Stimulated activated CD8-positive, alpha-beta memory T cell treated with anti-CD3 and anti-CD28 coated beads, Interleukin-7, amount 100 ng/mL, for 1 hour (primary cell): ENCODE data around the gene ADSS1.
"Not testable (repeated sequence)": the region's sequence is repeated elsewhere in the genome, so short reads cannot be mapped to it uniquely, and the experiment has no call there.

Experiments
- DNase-seq, 2 donors: peaks; one replicate each; pipeline ENCODE4 v3.0.0-alpha.2; 2020; ENCODE audit warnings: low read depth in 2 of 2

Gene ADSS1

GRCh38 chr14:104750056-104750752 is 26.2 kb downstream of the ADSS1 start:
- DNase-seq = no peak

DNA sequence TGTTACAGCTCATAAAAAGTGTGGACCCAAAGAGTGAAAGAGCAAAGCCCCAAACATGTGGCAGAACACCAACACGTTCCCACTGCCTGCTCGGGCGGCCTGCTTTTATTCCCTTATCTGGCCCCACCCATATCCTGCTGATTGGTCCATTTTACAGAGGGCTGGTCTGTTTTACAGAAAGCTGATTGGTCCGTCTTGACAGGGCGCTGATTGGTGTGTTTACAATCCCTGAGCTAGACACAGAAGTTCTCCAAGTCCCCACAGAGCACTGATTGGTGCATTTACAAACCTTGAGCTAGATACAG is 26.7 kb downstream of the ADSS1 start:
- DNase-seq = not testable (repeated sequence)

- DNase-seq = no peak
Measured at GRCh38 chr14:104751539-104752422, 27.8 kb downstream of the ADSS1 start.

GRCh38 chr14:104752423-104752734 is 28.4 kb downstream of the ADSS1 start:
- DNase-seq = no peak

DNA sequence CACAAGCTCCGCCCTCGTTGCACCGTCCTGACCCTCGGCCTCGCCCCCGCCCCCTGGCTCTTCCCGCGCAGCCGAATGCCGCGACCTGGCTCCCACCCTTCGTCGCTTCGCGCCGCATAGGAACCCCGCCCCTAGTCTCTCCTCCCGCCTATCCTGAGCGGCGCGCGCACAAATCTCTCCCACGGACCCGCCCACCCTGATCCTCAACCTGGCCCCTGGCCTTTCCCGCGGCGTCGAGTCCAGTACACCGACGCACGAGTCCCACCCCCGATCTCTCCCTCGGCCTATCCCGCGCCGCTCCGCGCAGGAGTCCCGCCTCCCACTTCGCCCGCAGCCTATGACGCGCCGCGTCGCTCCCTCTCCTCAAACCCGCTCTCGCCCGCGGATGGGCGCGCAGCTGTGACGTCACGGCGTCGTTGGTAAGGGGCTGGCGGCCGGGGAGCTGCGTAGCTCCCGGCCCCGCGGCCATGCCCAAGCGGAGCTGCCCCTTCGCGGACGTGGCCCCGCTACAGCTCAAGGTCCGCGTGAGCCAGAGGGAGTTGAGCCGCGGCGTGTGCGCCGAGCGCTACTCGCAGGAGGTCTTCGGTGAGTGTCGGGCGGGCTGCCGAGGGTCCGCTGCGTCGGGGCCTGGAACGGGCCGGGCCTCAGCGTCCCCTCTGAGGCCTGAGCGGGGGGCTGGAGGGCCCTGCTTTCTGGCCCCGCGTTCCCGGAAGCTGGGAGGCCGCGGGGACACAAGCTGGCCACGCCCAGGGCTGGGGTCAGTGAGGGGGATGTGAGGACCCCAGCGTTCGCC is 28.9 kb downstream of the ADSS1 start, which contains the start of gene SIVA1:
Gene SIVA1, plus strand, starts transcription at position 413 of the 793 bp plus-strand sequence. Its CDS starts 55 bp downstream, at position 468.
- DNase-seq = peak; percentile 99

DNA sequence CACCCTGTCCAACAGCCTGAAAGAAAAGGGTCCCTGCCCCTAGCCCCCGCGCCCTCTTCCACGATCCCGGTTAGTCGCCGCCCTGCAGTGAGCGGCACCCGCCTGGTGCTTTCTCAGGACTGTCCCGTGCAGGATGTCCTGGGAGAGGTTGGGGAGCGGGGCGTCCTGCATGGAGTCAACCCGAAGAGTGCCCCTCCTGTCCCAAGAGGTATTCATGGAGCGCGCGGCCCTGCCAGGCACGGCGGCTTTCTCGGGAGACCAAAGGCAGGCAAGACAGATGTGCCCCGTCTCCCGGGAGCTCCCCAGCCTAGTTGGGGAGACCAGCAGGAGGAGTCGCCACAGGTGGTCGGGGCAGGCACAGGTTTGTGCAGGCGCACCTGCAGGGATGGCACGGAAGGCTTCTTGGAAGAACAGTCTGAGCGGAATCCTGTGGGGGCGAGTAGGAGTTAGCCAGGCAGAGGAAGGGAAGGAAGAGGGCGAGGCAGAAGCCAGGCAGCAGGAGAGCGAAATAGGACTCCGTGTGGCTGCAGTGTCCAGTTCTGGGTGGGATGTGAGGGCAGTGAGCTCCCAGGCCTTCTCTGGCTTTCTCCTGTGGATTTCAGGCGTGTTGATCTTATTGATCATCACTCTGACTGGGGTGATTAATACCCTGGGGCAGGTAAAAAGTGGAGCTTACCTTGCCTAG is 29.6 kb downstream of the ADSS1 start:
- DNase-seq = no peak

DNA sequence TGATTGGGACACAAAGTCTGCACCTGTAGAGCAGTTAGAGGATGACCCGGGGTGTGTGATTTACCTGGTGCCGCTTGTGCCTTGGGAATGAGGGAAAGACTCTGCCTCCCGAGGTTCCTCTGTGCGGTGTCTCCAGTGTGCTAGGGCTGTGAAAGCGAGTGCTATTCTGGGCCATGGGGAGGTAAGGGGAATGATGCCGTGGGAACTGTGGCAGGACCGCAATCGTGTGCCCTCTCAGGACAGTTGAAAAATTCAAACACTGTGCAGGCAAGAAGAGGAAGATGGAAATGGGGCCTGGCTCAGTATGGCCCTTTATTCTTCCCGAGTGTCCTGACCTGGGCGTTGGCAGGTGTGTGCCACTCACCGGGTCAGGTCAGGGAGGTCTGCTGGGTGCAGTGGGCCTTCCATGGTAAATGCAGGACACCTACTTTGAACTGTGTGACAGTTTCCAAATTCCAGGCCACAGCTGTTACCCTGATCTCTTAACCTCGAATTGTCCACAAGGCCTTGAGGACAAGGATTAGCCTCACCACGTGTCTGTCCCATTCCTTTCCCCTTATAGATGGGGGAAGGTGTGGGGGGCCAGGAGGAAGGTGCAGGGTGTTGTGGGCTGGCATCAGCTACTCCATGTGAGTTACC is 30.3 kb downstream of the ADSS1 start:
- no peak for DNase-seq

DNA sequence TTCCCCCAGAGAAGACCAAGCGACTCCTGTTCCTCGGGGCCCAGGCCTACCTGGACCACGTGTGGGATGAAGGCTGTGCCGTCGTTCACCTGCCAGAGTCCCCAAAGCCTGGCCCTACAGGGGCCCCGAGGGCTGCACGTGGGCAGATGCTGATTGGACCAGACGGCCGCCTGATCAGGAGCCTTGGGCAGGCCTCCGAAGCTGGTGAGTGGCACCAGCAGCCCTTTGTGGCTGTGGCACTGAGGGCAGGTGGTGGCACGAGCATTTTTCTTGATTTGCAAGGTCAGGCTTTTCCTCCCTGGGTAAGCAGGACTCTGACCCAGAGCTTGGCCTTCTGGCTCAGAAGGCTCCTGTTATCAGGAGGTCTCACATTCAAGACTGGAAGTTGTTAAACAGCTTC is 31.6 kb downstream of the ADSS1 start:
- no peak for DNase-seq

GRCh38 chr14:104756477-104757237 is 32.6 kb downstream of the ADSS1 start:
- no peak for DNase-seq

DNA sequence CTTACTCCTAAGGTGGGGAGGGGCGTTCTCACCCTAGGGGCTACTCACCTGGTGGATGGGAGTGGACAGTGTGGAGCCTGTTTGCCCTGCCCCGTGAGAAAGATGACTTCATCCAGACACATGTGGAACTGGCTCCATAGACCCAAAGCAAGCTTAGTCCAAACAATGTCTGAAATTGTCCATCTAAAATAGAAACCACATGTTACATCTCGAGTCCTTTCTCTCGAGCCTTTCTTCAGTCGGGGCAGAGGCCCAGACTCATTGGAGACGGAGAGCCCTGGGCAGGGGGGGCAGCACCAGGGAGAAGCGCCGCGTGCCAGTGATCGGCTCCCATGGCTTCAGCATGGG is 33.2 kb downstream of the ADSS1 start:
- DNase-seq = no peak

GRCh38 chr14:104757681-104758392 is 33.8 kb downstream of the ADSS1 start:
- DNase-seq = no peak

DNA sequence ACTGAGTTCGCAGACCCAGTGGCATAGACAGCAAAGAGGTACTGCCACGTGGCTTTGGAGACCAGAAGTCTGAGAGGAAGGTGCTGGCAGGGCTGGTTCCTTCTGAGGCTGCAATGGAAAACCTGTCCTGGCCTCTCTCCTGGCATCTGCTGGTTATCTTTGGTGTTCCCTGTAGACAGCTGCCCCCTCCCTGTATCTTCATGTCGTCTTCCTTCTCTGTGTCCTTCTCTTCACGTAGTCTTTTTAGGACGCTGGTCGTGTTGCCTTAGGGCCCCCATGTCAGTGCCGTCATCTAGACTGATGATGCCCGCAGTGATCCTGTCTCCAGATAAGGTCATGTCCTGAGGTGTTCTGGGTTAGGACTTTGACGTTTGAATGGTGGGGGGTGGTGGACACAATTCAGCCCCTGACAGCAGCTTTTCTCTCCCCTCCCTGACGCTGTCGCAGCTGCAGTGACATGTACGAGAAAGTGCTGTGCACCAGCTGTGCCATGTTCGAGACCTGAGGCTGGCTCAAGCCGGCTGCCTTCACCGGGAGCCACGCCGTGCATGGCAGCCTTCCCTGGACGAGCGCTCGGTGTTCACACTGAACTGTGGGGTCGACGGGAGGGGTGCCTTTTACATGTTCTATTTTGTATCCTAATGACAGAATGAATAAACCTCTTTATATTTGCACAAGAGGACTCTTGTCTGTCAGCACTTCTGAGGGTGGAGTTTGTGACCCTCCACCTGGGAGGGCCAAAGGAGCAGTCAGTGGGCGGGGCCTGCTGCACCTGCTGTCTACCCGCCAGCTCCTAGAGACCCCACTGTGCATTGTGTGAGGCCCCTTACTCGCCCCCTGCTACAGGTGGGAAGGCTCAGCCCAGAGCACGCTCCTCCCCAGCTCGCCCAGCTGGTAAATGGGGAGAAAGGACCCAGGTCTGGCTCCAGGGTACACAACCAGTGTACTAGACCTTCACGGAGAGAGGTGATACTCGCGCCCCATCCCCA is 35.2 kb downstream of the ADSS1 start:
- DNase-seq = no peak

DNA sequence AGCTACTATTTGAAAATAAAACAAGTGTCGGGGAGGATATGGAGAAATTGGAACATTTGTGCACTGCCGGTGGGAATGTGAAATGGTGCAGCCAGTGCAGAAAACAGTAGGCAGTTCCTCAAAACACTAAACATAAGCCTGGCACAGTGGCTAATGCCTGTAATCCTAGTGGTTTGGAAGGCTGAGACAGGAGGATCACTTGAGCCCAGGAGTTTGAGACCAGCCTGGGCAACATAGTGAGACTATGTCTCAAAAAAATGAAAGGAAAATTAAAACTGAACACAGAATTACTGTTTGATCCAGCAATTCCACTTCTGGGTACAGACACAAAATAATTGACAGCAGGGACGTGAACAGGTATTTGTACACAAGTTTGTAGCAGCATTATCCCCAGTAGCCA is 41.5 kb downstream of the ADSS1 start:
- DNase-seq = no peak

GRCh38 chr14:104766256-104766862 is 42.3 kb downstream of the ADSS1 start:
- no peak for DNase-seq

- no peak for DNase-seq
Measured at GRCh38 chr14:104766863-104767633, 43.0 kb downstream of the ADSS1 start.

DNA sequence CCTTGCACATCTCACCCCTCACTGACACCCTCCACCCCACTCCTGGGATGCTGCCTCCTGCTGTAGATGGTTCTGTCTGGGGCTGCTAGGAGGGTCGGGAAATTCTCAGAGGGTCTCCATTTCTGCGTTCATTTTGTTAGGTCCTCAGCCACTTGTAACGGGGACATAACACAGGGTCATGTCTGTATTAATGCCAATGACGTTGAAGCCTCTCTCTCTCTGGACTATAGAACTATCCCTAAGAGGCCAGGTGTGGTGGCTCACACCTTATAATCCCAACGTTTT is 43.5 kb downstream of the ADSS1 start:
- no peak for DNase-seq

DNA sequence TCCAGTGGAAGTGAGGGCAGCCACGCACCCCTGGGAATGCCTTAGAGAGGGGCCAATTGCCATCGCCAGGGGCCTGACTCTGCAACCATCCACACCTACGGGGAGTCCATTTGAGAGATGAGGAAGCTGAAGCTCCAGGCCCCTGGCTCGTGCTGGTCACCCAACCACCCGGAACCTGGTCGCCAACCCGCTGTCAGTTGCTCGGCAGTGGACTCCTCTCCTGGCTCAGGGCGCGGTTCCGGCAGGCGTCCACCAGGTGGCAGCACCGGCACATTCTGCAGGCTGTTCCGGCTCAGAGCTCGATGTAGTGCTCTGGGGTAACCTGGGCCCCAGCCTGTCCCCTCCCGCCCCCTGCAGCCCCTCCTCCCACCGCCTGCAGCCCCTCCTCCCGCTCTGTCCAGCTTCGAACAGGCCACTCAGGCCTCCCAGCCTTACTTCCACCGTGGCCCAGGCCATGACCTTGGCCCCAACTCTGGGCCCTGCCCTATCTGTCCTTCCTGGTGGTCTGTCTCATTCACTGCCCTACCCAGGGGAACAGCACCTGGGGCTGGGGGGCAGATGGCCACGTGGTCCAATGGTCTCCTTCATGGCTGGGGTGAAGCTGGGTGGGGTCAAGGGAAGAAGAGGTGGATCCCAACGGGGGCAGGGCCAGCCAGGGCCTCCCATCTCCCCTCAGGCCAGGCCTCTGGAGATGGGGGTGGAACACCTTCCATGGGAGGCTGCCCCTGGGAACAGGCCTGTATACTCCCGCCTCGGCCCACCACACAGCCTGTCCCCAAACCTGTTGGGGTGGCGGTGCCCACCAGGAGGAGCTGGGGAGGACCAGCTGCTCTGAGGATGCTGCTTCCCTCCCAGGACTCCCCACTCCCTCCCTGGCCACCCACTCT is 44.7 kb downstream of the ADSS1 start:
- DNase-seq = peak; percentile 87 to 93
